Heart left ventricle (tissue), 13 donors: Measurements from ENCODE around the gene KCTD7.

Source experiments
- POLR2A ChIP-seq, 2 donors: fragments of 450-650 bp; IDR thresholded peaks; one replicate each; pipeline ENCODE4 v1.6.1; 2017; ENCODE audit warnings: antibody characterized with exemption in 2 of 2, mild to moderate bottlenecking in 2 of 2, moderate library complexity in 2 of 2
- TF ChIP-seq, protein P1 (sequence below), 12 donors: fragments of 200-600 bp; sonication (generic) in 4 of 12; IDR thresholded peaks; one replicate each; pipeline versions ENCODE4 v1.5.0 to v1.8.0; 2018 to 2022; ENCODE audit warnings: antibody characterized with exemption in 12 of 12, mild to moderate bottlenecking in 5 of 12
- donor health status: ischemic (EF 13 %, LVEDD 7.1; RV severe dilation, severe dysfunction).
- donor health status: DM: no; HTN: yes; CAD: no.
- donor health status: DM: no; HTN: no; CAD: no.
- donor health status: ischemic (EF 25% LVEDD 6.9; RV normal size, moderate dysfunction).
- donor health status: ischemic (EF 25% LVEDD 5.7; RV mildly dilated, moderate dysfunction).
- donor health status: ischemic (EF 35%, LVEDD 5.7; RV mildly dilated, moderate dysfunction).
- donor health status: nonischemic (EF 11% LVEDD 7.7; RV severe dilation, severe dysfunction).
- donor health status: DM: yes; HTN: yes; CAD: no.
- donor health status: PGD.
- donor health status: ischemic (EF 29% LVEDD 5.4; RV normal size, mild dysfunction).
- donor health status: nonischemic (EF 23%, LVEDD 6.1; RV moderate dilation, normal function).

- TF ChIP-seq, protein P1, sequence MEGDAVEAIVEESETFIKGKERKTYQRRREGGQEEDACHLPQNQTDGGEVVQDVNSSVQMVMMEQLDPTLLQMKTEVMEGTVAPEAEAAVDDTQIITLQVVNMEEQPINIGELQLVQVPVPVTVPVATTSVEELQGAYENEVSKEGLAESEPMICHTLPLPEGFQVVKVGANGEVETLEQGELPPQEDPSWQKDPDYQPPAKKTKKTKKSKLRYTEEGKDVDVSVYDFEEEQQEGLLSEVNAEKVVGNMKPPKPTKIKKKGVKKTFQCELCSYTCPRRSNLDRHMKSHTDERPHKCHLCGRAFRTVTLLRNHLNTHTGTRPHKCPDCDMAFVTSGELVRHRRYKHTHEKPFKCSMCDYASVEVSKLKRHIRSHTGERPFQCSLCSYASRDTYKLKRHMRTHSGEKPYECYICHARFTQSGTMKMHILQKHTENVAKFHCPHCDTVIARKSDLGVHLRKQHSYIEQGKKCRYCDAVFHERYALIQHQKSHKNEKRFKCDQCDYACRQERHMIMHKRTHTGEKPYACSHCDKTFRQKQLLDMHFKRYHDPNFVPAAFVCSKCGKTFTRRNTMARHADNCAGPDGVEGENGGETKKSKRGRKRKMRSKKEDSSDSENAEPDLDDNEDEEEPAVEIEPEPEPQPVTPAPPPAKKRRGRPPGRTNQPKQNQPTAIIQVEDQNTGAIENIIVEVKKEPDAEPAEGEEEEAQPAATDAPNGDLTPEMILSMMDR (IDR thresholded peaks at IDR 0.05) = no peak
- no peak for TF ChIP-seq POLR2A (IDR thresholded peaks at IDR 0.05)
Observed at GRCh38 chr7:66639773-66640172, 11.1 kb downstream of the KCTD7 start.
